ENCODE data around the gene APMAP.
"Not testable (repeated sequence)": the region's sequence is repeated elsewhere in the genome, so short reads cannot be mapped to it uniquely, and the experiment has no call there.

APMAP gene

DNA sequence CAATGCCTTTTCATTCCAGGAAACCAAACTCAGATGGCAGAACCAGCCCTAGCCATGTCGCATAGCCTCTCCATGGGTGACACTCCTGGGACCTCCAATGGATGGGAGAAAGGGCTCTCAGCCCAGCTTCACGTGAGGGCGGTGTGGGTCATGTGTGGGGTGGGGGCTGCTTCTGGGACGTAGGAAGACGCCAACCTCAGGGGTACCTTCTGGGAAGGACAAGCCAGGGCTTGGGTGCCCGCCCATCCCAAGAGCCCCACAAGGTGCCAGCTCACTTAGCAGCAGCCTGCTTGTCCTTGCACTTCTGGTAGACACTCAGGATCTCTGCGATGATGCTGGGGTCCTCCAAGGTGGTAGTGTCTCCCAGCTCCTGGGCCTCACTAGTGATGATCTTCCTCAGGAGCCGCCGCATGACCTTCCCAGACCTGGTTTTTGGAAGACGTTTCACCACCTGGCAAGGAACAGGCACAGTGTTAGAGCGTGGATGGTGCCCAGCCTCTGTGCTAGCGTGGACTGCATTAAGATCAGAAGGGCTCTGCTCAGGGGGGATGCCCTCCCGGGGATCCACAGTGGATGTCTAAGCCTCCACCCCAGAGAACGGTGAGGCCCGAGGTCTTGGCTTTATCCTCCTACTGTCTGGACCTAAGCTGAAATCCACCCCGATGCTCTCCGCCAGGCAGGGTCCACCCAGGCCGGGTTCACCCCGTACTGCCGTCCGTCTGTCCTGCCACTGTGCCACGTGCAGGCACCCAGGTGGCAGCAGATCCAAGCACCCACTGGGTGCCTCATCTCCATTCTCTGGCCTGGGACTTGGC, 15.1 kb upstream of the APMAP start:
- TF ChIP-seq GATA1 (IDR thresholded peaks at IDR 0.05; ENCODE audit: low read depth, low read length) (no peak), POLR2A (IDR thresholded peaks at IDR 0.05; ENCODE audit: low read length) (no peak)
- DNase-seq, result no peak

DNA sequence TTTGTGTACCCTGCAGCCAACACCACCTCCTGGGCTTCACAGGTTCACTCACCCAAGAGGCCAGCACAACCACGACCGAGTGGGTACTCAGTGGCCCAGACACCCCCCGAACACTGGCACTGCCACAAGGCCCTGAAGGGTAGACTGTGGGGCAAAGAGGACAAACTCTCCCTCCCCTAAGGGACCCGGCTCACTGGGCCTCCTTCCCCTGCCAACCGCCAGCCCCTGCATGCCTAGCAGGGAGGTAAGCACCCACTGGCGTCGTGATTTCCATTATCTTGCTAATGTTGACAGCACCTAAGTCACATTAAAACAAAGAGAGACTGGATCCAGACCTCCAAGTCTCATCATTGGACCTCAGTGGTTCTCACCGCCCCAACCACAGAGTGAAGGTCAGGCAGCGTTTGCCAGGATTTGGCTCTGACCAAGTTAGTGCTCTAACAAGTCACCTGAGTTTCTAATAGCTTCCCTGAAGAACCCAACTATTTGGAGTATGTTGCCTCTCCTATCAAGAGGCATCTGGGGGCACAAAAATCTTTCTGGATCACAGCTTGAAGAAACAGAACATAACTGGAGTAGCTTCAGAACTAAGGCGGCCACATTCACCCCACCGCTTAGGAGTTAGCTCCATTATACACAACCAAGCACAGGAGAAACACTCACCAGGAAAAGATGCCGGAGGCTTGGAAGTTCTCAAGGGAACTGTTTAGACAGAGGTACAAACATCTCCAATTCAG, 14.0 kb upstream of the APMAP start:
- DNase-seq, result no peak
- TF ChIP-seq POLR2A (IDR thresholded peaks at IDR 0.05; ENCODE audit: low read length) (no peak), GATA1 (IDR thresholded peaks at IDR 0.05; ENCODE audit: low read depth, low read length) (no peak)

DNA sequence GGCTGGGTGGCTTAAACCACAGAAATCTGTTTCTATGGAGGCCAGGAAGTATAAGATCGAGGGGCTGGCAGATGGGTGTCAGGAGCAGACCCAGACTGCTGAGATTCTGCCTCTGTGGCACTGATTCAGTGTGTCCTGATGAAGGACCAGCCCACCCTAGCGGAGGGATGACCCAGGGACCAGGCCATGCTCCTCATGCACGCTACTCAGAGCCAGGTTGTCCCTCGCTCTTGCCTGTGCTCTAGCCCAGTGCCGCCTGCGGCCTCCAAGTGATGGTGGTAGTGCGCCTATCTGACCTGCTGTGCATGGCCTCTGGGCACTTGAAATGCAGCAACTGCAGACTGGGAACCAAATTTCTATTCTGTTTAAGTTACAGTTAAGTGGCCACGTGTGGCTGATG, 13.1 kb upstream of the APMAP start:
- no peak for DNase-seq
- TF ChIP-seq GATA1 (IDR thresholded peaks at IDR 0.05; ENCODE audit: low read depth, low read length) (no peak), POLR2A (IDR thresholded peaks at IDR 0.05; ENCODE audit: low read length) (no peak)

DNA sequence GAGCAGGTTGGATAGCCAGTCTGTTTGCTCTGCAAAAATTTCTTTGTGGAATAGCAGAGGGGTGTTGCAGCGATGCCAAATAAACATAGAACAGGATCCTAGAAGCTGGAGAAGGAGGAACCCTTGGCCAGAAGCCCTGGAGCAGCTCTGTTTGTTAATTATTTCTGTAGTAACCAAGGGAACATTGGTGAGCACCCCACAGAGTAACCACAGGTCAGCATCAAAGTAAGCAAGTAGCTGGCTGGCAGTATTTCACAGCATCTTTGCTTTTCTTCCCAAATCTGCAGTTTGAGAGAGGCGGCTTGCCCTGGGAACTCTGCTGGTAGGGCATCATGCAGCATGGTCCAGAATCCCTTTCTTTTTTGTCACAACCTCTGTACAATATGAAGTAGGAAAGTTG, 12.7 kb upstream of the APMAP start:
- no peak for DNase-seq
- TF ChIP-seq GATA1 (IDR thresholded peaks at IDR 0.05; ENCODE audit: low read depth, low read length) (no peak), POLR2A (IDR thresholded peaks at IDR 0.05; ENCODE audit: low read length) (no peak)

DNA sequence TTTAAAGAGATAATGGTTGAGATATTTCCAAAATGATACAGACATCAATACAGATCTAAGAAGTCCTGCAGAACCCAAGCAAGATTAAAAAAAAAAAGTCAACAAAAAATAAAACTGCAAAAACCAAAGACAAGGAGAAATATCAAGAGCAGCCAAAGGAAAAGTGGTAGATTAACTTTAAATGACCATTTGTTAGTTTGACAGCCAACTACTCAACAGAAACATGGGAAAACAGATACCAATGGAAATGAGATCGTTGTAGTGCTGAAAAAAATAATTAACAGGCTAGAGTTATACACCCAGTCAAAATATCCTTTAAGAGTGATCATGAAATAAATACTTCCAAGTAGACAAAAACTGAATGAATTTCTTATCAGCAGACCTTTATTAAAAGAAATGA, 10.5 kb upstream of the APMAP start:
- no peak for DNase-seq
- TF ChIP-seq POLR2A (IDR thresholded peaks at IDR 0.05; ENCODE audit: low read length), result no peak
- TF ChIP-seq GATA1 (IDR thresholded peaks at IDR 0.05; ENCODE audit: low read depth, low read length), result no peak

DNA sequence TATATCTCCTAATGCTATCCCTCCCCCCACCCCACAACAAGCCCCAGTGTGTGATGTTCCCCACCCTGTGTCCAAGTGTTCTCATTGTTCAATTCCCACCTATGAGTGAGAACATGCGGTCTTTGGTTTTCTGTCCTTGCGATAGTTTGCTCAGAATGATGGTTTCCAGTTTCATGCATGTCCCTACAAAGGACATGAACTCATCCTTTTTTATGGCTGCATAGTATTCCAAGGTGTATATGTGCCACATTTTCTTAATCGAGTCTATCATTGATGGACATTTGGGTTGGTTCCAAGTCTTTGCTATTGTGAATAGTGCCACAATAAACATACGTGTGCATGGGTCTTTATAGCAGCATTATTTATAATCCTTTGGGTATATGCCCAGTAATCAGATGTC, 8.8 kb upstream of the APMAP start:
- not testable (repeated sequence) for DNase-seq

DNA sequence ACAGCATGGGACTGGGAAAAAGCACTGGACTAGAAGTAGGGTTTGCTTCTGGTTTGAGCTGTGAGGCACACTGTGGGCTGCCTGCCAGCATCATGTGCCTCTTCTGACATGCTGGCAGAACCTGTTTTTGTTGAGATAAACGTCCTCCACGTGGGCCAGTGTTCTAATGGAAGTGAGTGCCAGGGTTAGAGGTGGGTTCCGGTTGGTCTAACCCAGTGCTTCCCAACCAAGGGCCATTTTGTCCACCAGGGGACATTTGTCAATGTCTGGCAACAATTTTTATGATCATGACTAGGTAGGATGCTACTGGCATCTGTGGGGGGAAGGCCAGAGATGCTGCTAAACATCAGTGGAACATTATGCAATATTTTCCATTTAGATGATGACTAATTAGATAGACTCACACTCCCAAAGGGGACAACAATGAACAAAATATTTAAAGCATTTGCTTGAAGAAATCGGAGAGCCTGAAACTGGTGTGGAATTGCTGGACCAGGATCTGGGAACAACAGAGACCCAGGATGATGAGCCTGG, 7.8 kb upstream of the APMAP start:
- peak; percentile 86 to 90 for DNase-seq

DNA sequence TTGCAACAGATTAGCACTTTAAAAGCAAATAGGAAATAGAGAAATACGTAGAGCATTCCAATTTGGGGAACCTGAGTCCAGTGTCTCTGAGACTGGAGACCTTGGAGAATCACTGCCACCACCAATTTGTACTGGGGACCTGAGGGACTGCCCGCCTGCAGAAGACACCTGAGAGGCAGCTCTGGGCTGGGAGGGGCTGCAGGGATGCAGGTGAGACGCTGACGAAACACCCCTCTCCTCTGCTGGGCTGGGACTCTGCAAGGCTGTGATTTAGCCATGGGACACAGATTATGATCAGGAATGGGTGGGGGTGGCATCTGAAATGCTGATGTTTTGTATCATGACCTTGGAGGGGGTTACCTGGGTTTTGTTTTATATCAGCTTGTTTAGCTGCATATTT, 7.0 kb upstream of the APMAP start:
- no peak for TF ChIP-seq GATA1 (IDR thresholded peaks at IDR 0.05; ENCODE audit: low read depth, low read length)
- TF ChIP-seq POLR2A (IDR thresholded peaks at IDR 0.05; ENCODE audit: low read length), result no peak
- DNase-seq, result no peak

More for the DNA sequence above, 7.8 kb upstream of the APMAP start:
- TF ChIP-seq GATA1 (IDR thresholded peaks at IDR 0.05; ENCODE audit: low read depth, low read length) (no peak), POLR2A (IDR thresholded peaks at IDR 0.05; ENCODE audit: low read length) (peak; percentile 38)

DNA sequence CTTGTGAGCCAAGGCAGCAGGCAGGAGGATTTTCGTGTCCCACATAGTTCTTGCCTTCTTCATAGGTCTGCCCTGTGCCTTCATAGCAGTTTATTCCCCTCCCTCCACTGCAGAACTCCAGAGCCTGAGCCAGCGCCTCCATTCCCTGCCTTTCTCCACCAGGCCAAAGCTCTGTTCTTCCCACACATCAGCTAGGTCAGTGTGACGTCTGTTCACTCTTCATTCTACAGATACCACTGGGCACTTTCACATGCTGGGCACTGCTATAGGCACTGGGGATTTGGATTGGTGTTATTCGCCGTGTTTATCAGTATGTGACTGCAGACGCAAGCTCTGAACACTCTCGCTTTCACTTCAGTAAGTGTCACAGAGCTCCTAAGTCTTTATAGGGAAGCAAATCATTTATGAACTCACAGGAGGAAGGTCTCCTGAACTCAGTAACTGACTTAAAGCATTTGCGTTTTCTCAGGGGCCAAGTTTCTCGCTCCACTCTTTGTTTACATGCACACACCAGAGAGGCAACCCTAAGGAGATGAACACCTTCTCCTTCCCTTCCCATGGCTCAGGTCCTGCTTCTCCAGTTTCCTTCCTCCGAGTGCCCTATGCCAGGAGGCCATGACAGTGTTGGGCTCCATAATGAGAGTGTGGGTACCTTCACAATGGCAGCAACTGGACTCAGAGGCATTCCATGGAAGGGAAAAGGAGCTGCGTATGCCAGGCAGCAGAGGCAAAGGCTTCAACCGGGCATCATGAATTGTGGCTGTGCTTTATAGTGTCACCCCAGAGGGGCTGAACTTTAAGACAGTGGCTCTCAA, 6.3 kb upstream of the APMAP start:
- TF ChIP-seq GATA1 (IDR thresholded peaks at IDR 0.05; ENCODE audit: low read depth, low read length) (no peak), POLR2A (IDR thresholded peaks at IDR 0.05; ENCODE audit: low read length) (no peak)
- no peak for DNase-seq

DNA sequence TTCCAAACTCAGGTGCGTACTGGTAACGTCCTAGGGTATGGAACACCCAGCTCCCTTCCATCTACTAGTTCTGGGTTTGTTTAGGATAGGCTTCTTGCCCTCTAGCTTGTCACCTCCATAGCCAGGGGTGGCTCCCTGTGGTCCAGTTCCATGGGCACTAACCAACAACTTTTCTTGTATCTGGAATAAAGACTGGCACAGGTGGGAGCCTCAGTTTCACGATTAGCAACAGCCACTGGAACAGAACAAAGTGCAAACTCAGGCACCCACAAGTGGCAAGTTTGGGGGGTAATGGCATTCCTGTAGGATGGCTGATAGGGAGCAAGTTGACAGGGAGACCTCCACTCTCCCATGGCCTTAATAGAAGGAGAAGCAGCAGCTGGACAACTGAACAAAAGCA, 5.6 kb upstream of the APMAP start:
- TF ChIP-seq GATA1 (IDR thresholded peaks at IDR 0.05; ENCODE audit: low read depth, low read length), result no peak
- no peak for TF ChIP-seq POLR2A (IDR thresholded peaks at IDR 0.05; ENCODE audit: low read length)
- DNase-seq, result no peak

DNA sequence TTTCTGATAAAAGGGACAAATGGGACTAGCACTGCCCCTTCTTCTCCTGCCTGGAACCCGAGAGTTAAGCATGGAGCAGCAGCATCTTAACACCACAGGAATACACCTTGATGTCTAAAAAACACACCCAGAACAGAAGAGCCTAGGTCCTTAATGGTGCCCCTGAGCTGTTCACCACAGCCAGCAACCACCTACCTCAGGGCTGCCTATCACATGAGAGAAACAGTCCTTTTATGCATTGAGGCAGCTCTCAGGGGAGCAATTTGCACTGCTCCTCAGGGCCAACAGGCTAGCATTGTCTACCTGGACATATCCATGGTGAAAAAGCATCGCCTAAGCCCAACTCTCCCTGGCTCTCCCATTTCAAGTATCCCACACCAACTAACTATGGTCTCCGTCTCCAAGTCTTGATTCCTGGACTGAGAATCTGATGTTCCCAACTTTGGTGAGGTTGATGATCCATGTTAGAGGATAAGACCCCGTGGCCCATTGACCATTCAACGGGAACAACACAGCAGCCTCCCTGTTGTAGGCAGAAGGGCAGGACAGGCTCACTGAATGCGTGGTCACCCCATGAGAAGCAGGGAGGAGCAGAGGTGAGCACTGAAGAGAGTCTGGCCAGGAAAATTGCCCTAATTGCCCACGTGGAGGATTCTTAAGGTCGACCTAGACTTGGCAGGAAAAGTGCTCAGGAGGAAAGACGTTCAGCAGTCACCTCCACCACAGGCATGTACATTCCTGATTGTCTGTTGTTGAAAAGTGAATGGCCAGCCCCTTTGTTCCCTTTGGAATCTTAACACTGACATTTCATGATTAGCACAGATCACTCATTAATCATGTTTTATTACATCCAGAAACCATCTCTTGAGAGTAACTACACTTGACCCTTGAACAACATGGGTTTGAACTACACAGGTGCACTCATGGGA, 4.2 kb upstream of the APMAP start:
- no peak for DNase-seq
- TF ChIP-seq POLR2A (IDR thresholded peaks at IDR 0.05; ENCODE audit: low read length) (no peak), GATA1 (IDR thresholded peaks at IDR 0.05; ENCODE audit: low read depth, low read length) (no peak)

DNA sequence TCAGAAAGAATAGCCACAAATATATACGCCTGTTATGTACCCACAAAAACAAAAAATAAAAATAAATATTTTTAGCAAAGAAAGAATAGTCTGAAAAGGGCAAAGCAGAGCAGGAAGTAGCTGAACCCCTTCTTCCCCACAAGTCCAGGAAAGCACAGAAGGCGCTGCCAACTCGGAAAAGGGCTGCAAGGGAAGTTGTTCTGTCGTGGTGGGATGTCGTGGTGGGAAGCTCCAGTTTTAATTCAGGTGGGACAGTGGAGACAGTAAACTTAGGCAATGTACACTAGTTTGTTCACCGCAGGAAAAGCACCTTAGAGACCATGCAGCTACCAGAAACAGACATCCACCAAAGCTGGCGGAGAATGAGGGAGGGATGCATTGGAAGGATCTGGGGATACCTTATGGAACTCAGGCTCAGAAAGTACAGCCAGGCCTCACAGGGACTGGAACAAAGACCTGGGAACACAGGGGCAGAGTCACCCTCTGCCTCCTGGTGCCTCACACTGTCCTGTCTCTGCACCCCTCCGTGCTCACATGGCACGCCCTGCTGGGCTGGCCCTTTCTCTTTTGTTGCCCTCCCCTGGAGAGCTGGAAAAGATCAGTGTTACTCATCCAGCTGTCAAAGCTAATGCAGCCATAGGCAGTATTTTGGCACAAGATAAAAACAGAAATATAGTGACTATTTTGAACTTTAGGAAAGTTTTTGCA, 3.3 kb upstream of the APMAP start:
- TF ChIP-seq POLR2A (IDR thresholded peaks at IDR 0.05; ENCODE audit: low read length), result no peak
- no peak for TF ChIP-seq GATA1 (IDR thresholded peaks at IDR 0.05; ENCODE audit: low read depth, low read length)
- DNase-seq, result peak in 1 of 2 experiments; percentile 8
